AG04450 (cell line): ENCODE data around the gene CEBPG. TPM values are rescaled to one million over a fixed set of nuclear protein-coding genes. Genes with fewer than 3 reads are reported as not detected.

ENCODE experiments used
- CTCF ChIA-PET: fragments of 300-600, 350-600 bp; formaldehyde crosslinking; extraction: SDS; loops from one replicate; lab custom pipeline; 2022; ENCODE audit warnings: antibody characterized with exemption, inconsistent platforms; lab: Charles Lee
- POLR2A ChIA-PET: fragments of 350-600 bp; formaldehyde crosslinking; extraction: SDS; loops from one replicate; lab custom pipeline; 2021; ENCODE audit warnings: antibody characterized with exemption, inconsistent platforms; lab: Yijun Ruan, JAX
- DNase-seq: peaks from one replicate; pipeline ENCODE4 v3.0.0-alpha.2; 2011; ENCODE audit warnings: low read depth, low spot score
- H3K27ac ChIP-seq: one replicate; pipeline ENCODE4 v1.5.1; 2012; ENCODE audit warnings: low read depth, low read length, control low read depth
- H3K27me3 ChIP-seq: one replicate; pipeline ENCODE4 v1.6.0; 2012; ENCODE audit warnings: low read length; ENCODE audit not compliant: control insufficient read depth, insufficient read depth
- H3K4me3 ChIP-seq: 2 replicates; pipeline ENCODE4 v1.5.1; 2011; ENCODE audit warnings: mild to moderate bottlenecking, low read depth, low read length, control low read depth
- H3K9me3 ChIP-seq: 2 replicates; pipeline ENCODE4 v1.5.1; 2012; ENCODE audit warnings: low read length; ENCODE audit not compliant: control insufficient read depth, insufficient read depth
- polyA plus RNA-seq: library from polyadenylated mRNA; depleted of rRNA; stranded (reverse); fragments of >200 nt; gene quantifications from 2 replicates; pipeline ENCODE4 v1.2.3, GENCODE V29; 2011
- TF ChIP-seq, protein P1 (sequence below): IDR thresholded peaks from 2 replicates; pipeline ENCODE4 v1.5.1; 2011; ENCODE audit warnings: low read depth, low read length, control low read depth, inconsistent platforms

The CEBPG gene
- polyA plus RNA-seq, 1 experiment = 31.6 TPM

DNA sequence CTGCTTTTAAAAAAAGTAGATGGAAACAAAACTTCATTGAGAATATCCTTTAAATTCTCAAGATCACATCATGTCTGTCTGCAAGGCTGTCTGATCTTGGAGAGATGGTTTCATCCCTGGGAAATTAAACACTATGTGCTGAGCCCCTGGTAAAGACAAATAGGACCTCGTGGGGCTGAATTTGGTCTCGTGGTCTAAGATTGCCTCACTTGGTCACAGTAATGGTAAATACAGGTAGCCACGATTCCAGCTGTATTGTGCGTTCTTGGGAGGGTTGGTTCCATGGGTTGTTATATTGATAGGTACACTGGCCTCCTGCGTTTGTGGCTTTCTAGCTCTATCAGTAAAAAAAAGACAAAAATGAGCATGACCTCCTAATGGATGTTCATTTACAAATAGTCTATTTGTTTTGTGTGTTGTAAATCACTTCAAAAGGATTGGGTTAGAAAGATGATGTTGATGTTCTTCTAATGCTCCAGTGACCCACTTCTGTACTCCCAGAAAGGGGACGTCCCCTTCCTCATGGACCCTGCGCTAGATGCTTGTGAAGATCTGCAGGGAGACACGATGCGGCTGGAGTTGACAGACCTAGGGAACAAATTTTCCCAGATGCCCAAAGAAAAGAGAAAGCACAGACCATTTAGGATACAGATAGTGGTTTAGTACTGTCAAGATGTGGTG is 1.8 kb downstream of the CEBPG start:
- peak overlapping the region; percentile 94 for H3K4me3 ChIP-seq
- ChIA-PET POLR2A (interaction anchor here (1.2 to 1.8 kb wide), 2 partner anchors 19 to 22 kb away, joined by 4 to 6 read pairs; no protein-coding TSS in a partner anchor), CTCF (interaction anchor here (0.7 to 1.2 kb wide), 4 partner anchors 32 to 140 kb away, joined by 3 to 5 read pairs (median 4); partner anchors contain the start of gene CEBPA)

DNA sequence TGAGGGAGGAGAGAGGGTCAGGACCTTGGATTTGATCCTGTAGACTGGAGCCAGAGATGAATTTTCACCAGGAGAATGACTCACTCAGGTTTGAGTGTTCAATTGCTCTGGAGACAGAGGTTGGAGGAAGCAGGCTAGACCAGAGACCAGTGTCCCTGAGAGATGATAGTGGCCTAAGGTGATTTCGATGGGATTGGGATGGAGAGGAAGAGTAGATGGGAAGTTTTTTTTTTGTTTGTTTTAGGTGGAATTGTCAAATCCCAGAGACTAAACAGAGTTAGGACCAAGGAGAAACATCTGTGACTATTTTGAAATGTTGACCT is 2.3 kb downstream of the CEBPG start:
- Histone ChIP-seq H3K27me3 (no peaks in the 10 kb centered on the region), H3K4me3 (peak overlapping the region; percentile 15; the same call in 1 of the 2 replicates), H3K27ac (no peak overlapping the region), H3K9me3 (no peaks in the 10 kb centered on the region; the same call in 1 of the 2 replicates)
- TF ChIP-seq, protein P1, sequence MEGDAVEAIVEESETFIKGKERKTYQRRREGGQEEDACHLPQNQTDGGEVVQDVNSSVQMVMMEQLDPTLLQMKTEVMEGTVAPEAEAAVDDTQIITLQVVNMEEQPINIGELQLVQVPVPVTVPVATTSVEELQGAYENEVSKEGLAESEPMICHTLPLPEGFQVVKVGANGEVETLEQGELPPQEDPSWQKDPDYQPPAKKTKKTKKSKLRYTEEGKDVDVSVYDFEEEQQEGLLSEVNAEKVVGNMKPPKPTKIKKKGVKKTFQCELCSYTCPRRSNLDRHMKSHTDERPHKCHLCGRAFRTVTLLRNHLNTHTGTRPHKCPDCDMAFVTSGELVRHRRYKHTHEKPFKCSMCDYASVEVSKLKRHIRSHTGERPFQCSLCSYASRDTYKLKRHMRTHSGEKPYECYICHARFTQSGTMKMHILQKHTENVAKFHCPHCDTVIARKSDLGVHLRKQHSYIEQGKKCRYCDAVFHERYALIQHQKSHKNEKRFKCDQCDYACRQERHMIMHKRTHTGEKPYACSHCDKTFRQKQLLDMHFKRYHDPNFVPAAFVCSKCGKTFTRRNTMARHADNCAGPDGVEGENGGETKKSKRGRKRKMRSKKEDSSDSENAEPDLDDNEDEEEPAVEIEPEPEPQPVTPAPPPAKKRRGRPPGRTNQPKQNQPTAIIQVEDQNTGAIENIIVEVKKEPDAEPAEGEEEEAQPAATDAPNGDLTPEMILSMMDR = no peak
- DNase-seq = no peak
- POLR2A ChIA-PET = no interaction called here
- CTCF ChIA-PET = interaction anchor here (0.6 to 1.0 kb wide), 3 partner anchors 21 to 192 kb away, joined by 3 to 8 read pairs (median 3); partner anchors contain the start of gene CEBPA

More for the DNA sequence above, 1.8 kb downstream of the CEBPG start:
- Histone ChIP-seq H3K27me3 (no peaks in the 10 kb centered on the region), H3K27ac (no peak overlapping the region), H3K9me3 (no peaks in the 10 kb centered on the region; the same call in 1 of the 2 replicates)
- TF ChIP-seq, protein P1 = no peak
- DNase-seq = no peak

DNA sequence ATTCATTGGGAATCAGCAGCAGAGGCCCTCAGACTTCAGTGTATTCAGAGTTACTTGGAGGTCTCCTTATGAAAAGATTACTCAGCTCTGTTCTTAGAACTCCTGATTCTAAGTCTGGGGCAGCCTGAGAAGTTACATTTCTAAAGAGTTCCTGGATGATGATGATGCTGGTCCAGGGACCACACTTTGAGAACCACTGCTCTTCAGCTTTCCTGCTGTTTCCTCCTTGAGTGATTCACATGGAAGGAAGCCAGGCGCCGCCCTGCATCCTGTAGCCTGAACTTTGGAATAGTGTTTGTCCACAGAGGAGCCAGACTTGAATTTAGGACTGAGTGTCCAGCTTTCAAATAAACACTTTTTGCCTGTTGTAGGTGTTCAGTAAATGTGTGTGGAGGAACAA is 2.9 kb downstream of the CEBPG start:
- POLR2A ChIA-PET = no interaction called here
- Histone ChIP-seq H3K27ac (no peak overlapping the region), H3K4me3 (no peak overlapping the region), H3K9me3 (no peaks in the 10 kb centered on the region; the same call in 1 of the 2 replicates), H3K27me3 (no peaks in the 10 kb centered on the region)
- CTCF ChIA-PET = interaction anchor here (0.6 to 1.1 kb wide), 4 partner anchors 21 to 192 kb away, joined by 3 to 8 read pairs (median 4); no protein-coding TSS in a partner anchor
- TF ChIP-seq, protein P1 = no peak
- DNase-seq = no peak

DNA sequence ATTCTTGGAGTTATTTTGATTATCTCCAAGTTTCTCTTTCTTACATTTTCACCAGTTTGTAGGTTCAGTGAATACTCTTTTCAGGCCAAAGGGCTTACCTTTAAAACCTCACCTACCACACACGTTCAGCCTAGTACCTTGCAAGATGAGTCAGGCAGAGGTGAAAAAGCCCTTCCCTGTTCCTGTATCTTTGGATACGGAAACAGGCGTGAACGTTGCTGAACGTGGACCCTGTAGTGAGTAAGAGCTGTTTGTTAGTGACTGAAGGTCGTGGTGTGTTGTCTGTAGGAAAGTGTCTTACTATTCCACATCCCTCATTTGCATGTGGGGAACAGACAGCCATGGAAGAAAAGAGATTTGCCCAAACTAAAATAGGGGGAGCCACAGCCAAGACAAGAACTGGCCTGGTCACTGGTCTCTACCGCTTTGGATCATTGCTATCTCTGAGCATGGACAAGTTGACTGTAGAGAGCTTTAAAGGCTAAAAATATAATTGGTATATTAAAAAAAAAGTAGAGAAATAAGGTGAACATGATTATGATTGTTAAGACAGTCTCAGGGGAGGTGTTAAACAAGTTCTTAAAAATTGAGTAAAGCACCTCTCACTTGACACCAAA is 3.5 kb downstream of the CEBPG start:
- TF ChIP-seq, protein P1 = no peak
- Histone ChIP-seq H3K27me3 (no peaks in the 10 kb centered on the region), H3K4me3 (no peak overlapping the region), H3K27ac (no peak overlapping the region), H3K9me3 (no peaks in the 10 kb centered on the region; the same call in 1 of the 2 replicates)
- DNase-seq = no peak
- ChIA-PET POLR2A (no interaction called here), CTCF (interaction anchor here (1.0 to 1.3 kb wide), 4 partner anchors 30 to 193 kb away, joined by 3 to 4 read pairs (median 4); no protein-coding TSS in a partner anchor)
